Skeletal muscle satellite cell (primary cell): Measurements from ENCODE around the gene PRSS2.

Source experiments
- H3K27me3 ChIP-seq: 2 replicates; pipeline ENCODE4 v1.7.0; 2013; ENCODE audit warnings: low read length; ENCODE audit not compliant: control insufficient read depth, insufficient read depth
- H3K36me3 ChIP-seq: 2 replicates; pipeline ENCODE4 v1.7.0; 2013; ENCODE audit warnings: mild to moderate bottlenecking, control low read depth, low read length; ENCODE audit not compliant: insufficient read depth
- H3K4me1 ChIP-seq: 2 replicates; pipeline ENCODE4 v1.7.0; 2013; ENCODE audit warnings: low read length; ENCODE audit not compliant: control insufficient read depth, insufficient read depth
- H3K4me2 ChIP-seq: 2 replicates; pipeline ENCODE4 v1.7.0; 2013; ENCODE audit warnings: mild to moderate bottlenecking, low read length
- H3K4me3 ChIP-seq: 2 replicates; pipeline ENCODE4 v1.7.0; 2013; ENCODE audit warnings: low read length
- H3K9ac ChIP-seq: 2 replicates; pipeline ENCODE4 v1.7.0; 2013; ENCODE audit warnings: mild to moderate bottlenecking, low read depth, low read length, moderate library complexity
- H3K9me3 ChIP-seq: replicated peaks from 2 replicates; pipeline ENCODE4 v1.7.0; 2013; ENCODE audit warnings: mild to moderate bottlenecking, control low read depth, low read length

PRSS2 gene

GRCh38 chr7:142788303-142789289, 17.8 kb downstream of the PRSS2 start:
- no peaks in the 10 kb centered on the region for H3K36me3 ChIP-seq
- no peaks in the 10 kb centered on the region for H3K9me3 ChIP-seq
- no peak overlapping the region for H3K9ac ChIP-seq
- H3K4me1 ChIP-seq: no peaks in the 10 kb centered on the region
- no peak overlapping the region for H3K4me3 ChIP-seq
- H3K27me3 ChIP-seq: peaks cover 46% of the 10 kb centered on the region
- H3K4me2 ChIP-seq: no peak overlapping the region

GRCh38 chr7:142789441-142789840, 18.7 kb downstream of the PRSS2 start:
- no peaks in the 10 kb centered on the region for H3K9me3 ChIP-seq
- H3K36me3 ChIP-seq: no peaks in the 10 kb centered on the region
- no peak overlapping the region for H3K4me2 ChIP-seq
- no peak overlapping the region for H3K4me3 ChIP-seq
- peaks cover 55% of the 10 kb centered on the region for H3K27me3 ChIP-seq
- no peaks in the 10 kb centered on the region for H3K4me1 ChIP-seq
- H3K9ac ChIP-seq: no peak overlapping the region

GRCh38 chr7:142790056-142790455, 19.3 kb downstream of the PRSS2 start:
- peaks cover 61% of the 10 kb centered on the region for H3K27me3 ChIP-seq
- no peaks in the 10 kb centered on the region for H3K36me3 ChIP-seq
- H3K9me3 ChIP-seq: no peaks in the 10 kb centered on the region
- H3K9ac ChIP-seq: no peak overlapping the region
- H3K4me2 ChIP-seq: no peak overlapping the region
- H3K4me1 ChIP-seq: no peaks in the 10 kb centered on the region
- H3K4me3 ChIP-seq: no peak overlapping the region

- H3K9me3 ChIP-seq: no peaks in the 10 kb centered on the region
- no peak overlapping the region for H3K9ac ChIP-seq
- H3K4me1 ChIP-seq: no peaks in the 10 kb centered on the region
- peaks cover 66% of the 10 kb centered on the region for H3K27me3 ChIP-seq
- H3K36me3 ChIP-seq: no peaks in the 10 kb centered on the region
- H3K4me2 ChIP-seq: no peak overlapping the region
- no peak overlapping the region for H3K4me3 ChIP-seq
Measured at GRCh38 chr7:142790555-142790954, 19.8 kb downstream of the PRSS2 start.

- no peaks in the 10 kb centered on the region for H3K36me3 ChIP-seq
- no peak overlapping the region for H3K9ac ChIP-seq
- peaks cover 3% of the 10 kb centered on the region for H3K4me1 ChIP-seq
- H3K4me2 ChIP-seq: no peak overlapping the region
- H3K27me3 ChIP-seq: peaks cover 75% of the 10 kb centered on the region
- no peaks in the 10 kb centered on the region for H3K9me3 ChIP-seq
- H3K4me3 ChIP-seq: no peak overlapping the region
Measured at GRCh38 chr7:142791502-142791901, 20.7 kb downstream of the PRSS2 start.

- Histone ChIP-seq H3K9me3 (no peaks in the 10 kb centered on the region), H3K4me1 (peaks cover 9% of the 10 kb centered on the region), H3K9ac (no peak overlapping the region), H3K27me3 (peaks cover 81% of the 10 kb centered on the region), H3K4me2 (no peak overlapping the region), H3K36me3 (no peaks in the 10 kb centered on the region), H3K4me3 (no peak overlapping the region)
Measured at GRCh38 chr7:142792129-142792528, 21.4 kb downstream of the PRSS2 start.

- H3K9ac ChIP-seq: no peak overlapping the region
- H3K4me2 ChIP-seq: no peak overlapping the region
- H3K36me3 ChIP-seq: no peaks in the 10 kb centered on the region
- H3K27me3 ChIP-seq: peaks cover 81% of the 10 kb centered on the region
- H3K4me1 ChIP-seq: peaks cover 14% of the 10 kb centered on the region
- H3K9me3 ChIP-seq: no peaks in the 10 kb centered on the region
- no peak overlapping the region for H3K4me3 ChIP-seq
Measured at GRCh38 chr7:142792593-142792992, 21.8 kb downstream of the PRSS2 start.

GRCh38 chr7:142793156-142793555, 22.4 kb downstream of the PRSS2 start:
- no peak overlapping the region for H3K9ac ChIP-seq
- no peaks in the 10 kb centered on the region for H3K9me3 ChIP-seq
- H3K4me1 ChIP-seq: peaks cover 18% of the 10 kb centered on the region
- H3K36me3 ChIP-seq: no peaks in the 10 kb centered on the region
- no peak overlapping the region for H3K4me3 ChIP-seq
- H3K4me2 ChIP-seq: no peak overlapping the region
- peaks cover 81% of the 10 kb centered on the region for H3K27me3 ChIP-seq

GRCh38 chr7:142795339-142795863, 24.6 kb downstream of the PRSS2 start:
- Histone ChIP-seq H3K4me1 (peaks cover 18% of the 10 kb centered on the region), H3K9me3 (no peaks in the 10 kb centered on the region), H3K4me2 (no peak overlapping the region), H3K9ac (no peak overlapping the region), H3K4me3 (no peak overlapping the region), H3K27me3 (peaks cover 78% of the 10 kb centered on the region), H3K36me3 (no peaks in the 10 kb centered on the region)

GRCh38 chr7:142796001-142796500, 25.3 kb downstream of the PRSS2 start:
- H3K9ac ChIP-seq: peak overlapping the region; percentile 54
- no peaks in the 10 kb centered on the region for H3K9me3 ChIP-seq
- H3K4me2 ChIP-seq: peak overlapping the region; percentile 78
- peaks cover 72% of the 10 kb centered on the region for H3K27me3 ChIP-seq
- peaks cover 18% of the 10 kb centered on the region for H3K4me1 ChIP-seq
- H3K4me3 ChIP-seq: peak overlapping the region; percentile 69
- no peaks in the 10 kb centered on the region for H3K36me3 ChIP-seq

- Histone ChIP-seq H3K36me3 (no peaks in the 10 kb centered on the region), H3K4me2 (peak overlapping the region; percentile 78), H3K27me3 (peaks cover 68% of the 10 kb centered on the region), H3K9ac (peak overlapping the region; percentile 54), H3K9me3 (no peaks in the 10 kb centered on the region), H3K4me1 (peaks cover 18% of the 10 kb centered on the region), H3K4me3 (peak overlapping the region; percentile 69)
Measured at GRCh38 chr7:142796501-142797390, 26.0 kb downstream of the PRSS2 start.
